IMR-90 (cell line): ENCODE measurements around the gene DNAJC6. TPM values are rescaled to one million over a fixed set of nuclear protein-coding genes. Genes with fewer than 3 reads are reported as not detected.

Source experiments
- ATAC-seq: fragments of 200-7000 bp; cut with Tn5 transposase; 2 replicates; pipeline ENCODE4 v1.9.1; 2020; ENCODE audit warnings: low read depth, mild to moderate bottlenecking, moderate library complexity
- BruUV-seq: library from RNA; stranded (reverse); fragments of 400-500 nt; replicated peaks from 2 replicates; lab custom pipeline; 2021; lab: Mats Ljungman, UMichigan
- CTCF ChIA-PET: fragments of 300-600 bp; formaldehyde crosslinking; extraction: SDS; loops from one replicate; lab custom pipeline; 2021; ENCODE audit warnings: antibody characterized with exemption; lab: Yijun Ruan, JAX
- POLR2A ChIA-PET: fragments of 300-600 bp; sonication (Branson Sonifier 250); formaldehyde crosslinking; loops from one replicate; lab custom pipeline; 2022; ENCODE audit warnings: antibody characterized with exemption; ENCODE audit not compliant: unreplicated experiment; lab: Charles Lee
- DNase-seq: peaks from one replicate; pipeline ENCODE4 v3.0.0; 2013
- H2AFZ ChIP-seq: replicated peaks from 2 replicates; pipeline ENCODE3; 2013; ENCODE audit warnings: low read length, mild to moderate bottlenecking; ENCODE audit not compliant: poor library complexity
- H2AK5ac ChIP-seq: 2 replicates; pipeline ENCODE4 v1.6.1; 2013; ENCODE audit warnings: low read depth, low read length, inconsistent platforms
- H2AK9ac ChIP-seq: replicated peaks from 2 replicates; pipeline ENCODE3; 2013; ENCODE audit warnings: mild to moderate bottlenecking, low read depth, low read length, moderate library complexity; ENCODE audit not compliant: poor library complexity
- H2BK120ac ChIP-seq: 2 replicates; pipeline ENCODE4 v1.6.1; 2013; ENCODE audit warnings: low read depth, low read length, inconsistent platforms
- H2BK15ac ChIP-seq: 3 replicates; pipeline ENCODE4 v1.6.1; 2013; ENCODE audit warnings: low read depth, low read length, inconsistent platforms
- H2BK20ac ChIP-seq: 2 replicates; pipeline ENCODE4 v1.6.1; 2013; ENCODE audit warnings: low read depth, mild to moderate bottlenecking, inconsistent platforms, low read length, moderate library complexity
- H2BK5ac ChIP-seq: 2 replicates; pipeline ENCODE4 v1.6.1; 2013; ENCODE audit warnings: mild to moderate bottlenecking, low read depth, low read length, inconsistent platforms; ENCODE audit not compliant: poor library complexity, severe bottlenecking
- H3K14ac ChIP-seq: replicated peaks from 2 replicates; pipeline ENCODE4 v1.6.1; 2013; ENCODE audit warnings: low read depth, low read length, inconsistent platforms
- H3K18ac ChIP-seq: 2 replicates; pipeline ENCODE4 v1.6.1; 2013; ENCODE audit warnings: low read depth, low read length, control low read depth
- H3K23ac ChIP-seq: 2 replicates; pipeline ENCODE4 v1.6.1; 2013; ENCODE audit warnings: low read depth, low read length, inconsistent platforms
- H3K27ac ChIP-seq: 2 replicates; pipeline ENCODE4 v1.5.1; 2013; ENCODE audit warnings: mild to moderate bottlenecking, control low read depth, low read length; ENCODE audit not compliant: insufficient read depth
- H3K27me3 ChIP-seq: 2 replicates; pipeline ENCODE4 v1.6.1; 2013; ENCODE audit warnings: low read length; ENCODE audit not compliant: control insufficient read depth, insufficient read depth
- H3K36me3 ChIP-seq: 2 replicates; pipeline ENCODE4 v1.6.1; 2013; ENCODE audit warnings: low read length, mixed read lengths; ENCODE audit not compliant: control insufficient read depth, insufficient read depth
- H3K4ac ChIP-seq: 2 replicates; pipeline ENCODE4 v1.6.1; 2013; ENCODE audit warnings: low read depth, low read length, inconsistent platforms
- H3K4me1 ChIP-seq: 2 replicates; pipeline ENCODE4 v1.6.1; 2013; ENCODE audit warnings: low read length, mixed read lengths; ENCODE audit not compliant: control insufficient read depth, insufficient read depth
- H3K4me2 ChIP-seq: 2 replicates; pipeline ENCODE4 v1.6.1; 2013; ENCODE audit warnings: low read depth, mild to moderate bottlenecking, control low read depth, low read length, moderate library complexity
- H3K4me3 ChIP-seq: 2 replicates; pipeline ENCODE4 v1.5.1; 2013; ENCODE audit warnings: low read depth, mild to moderate bottlenecking, control low read depth, low read length, moderate library complexity; ENCODE audit not compliant: insufficient read depth
- H3K56ac ChIP-seq: 2 replicates; pipeline ENCODE4 v1.6.1; 2013; ENCODE audit warnings: low read length, inconsistent platforms; ENCODE audit not compliant: insufficient read depth; ENCODE audit errors: extremely low read depth
- H3K79me1 ChIP-seq, 2 experiments: 2 replicates each; pipeline ENCODE4 v1.6.1; 2013; ENCODE audit warnings: low read length in 2 of 2, inconsistent platforms in 1 of 2, low read depth in 1 of 2
- H3K9ac ChIP-seq: 2 replicates; pipeline ENCODE4 v1.6.1; 2013; ENCODE audit warnings: low read depth, low read length, control low read depth
- H3K9me1 ChIP-seq: 2 replicates; pipeline ENCODE4 v1.6.1; 2013; ENCODE audit warnings: low read length, inconsistent platforms; ENCODE audit not compliant: insufficient read depth
- H3K9me3 ChIP-seq: 2 replicates; pipeline ENCODE4 v1.6.1; 2013; ENCODE audit warnings: low read length; ENCODE audit not compliant: control insufficient read depth, insufficient read depth
- H4K20me1 ChIP-seq: 2 replicates; pipeline ENCODE4 v1.6.1; 2013; ENCODE audit warnings: low read length, inconsistent platforms; ENCODE audit not compliant: insufficient read depth
- H4K5ac ChIP-seq: 2 replicates; pipeline ENCODE4 v1.6.1; 2013; ENCODE audit warnings: mild to moderate bottlenecking, low read depth, low read length, control low read depth
- H4K8ac ChIP-seq, 2 experiments: 2 replicates each; pipeline ENCODE4 v1.6.1; 2013; ENCODE audit warnings: low read depth in 2 of 2, low read length in 2 of 2, control low read depth in 1 of 2, inconsistent platforms in 1 of 2
- H4K91ac ChIP-seq: 2 replicates; pipeline ENCODE4 v1.6.1; 2013; ENCODE audit warnings: low read depth, low read length, inconsistent platforms; ENCODE audit not compliant: insufficient read depth
- BHLHE40 ChIP-seq: fragments of 150-350 bp; IDR thresholded peaks from 2 replicates; pipeline ENCODE4 v1.6.1; 2016; ENCODE audit warnings: mild to moderate bottlenecking, low read depth, low read length
- CEBPB ChIP-seq: IDR thresholded peaks from 2 replicates; pipeline ENCODE4 v1.6.1; 2012; ENCODE audit warnings: low read depth, low read length, improper control_type of control experiment
- CHD1 ChIP-seq: IDR thresholded peaks from 2 replicates; pipeline ENCODE4 v1.6.1; 2012; ENCODE audit warnings: low read depth, low read length, improper control_type of control experiment
- FOS ChIP-seq: fragments of 150-350 bp; IDR thresholded peaks from 2 replicates; pipeline ENCODE4 v1.6.1; 2016; ENCODE audit warnings: low read depth, low read length
- MAFK ChIP-seq: IDR thresholded peaks from 2 replicates; pipeline ENCODE4 v1.6.1; 2012; ENCODE audit warnings: low read depth, low read length, improper control_type of control experiment
- MAZ ChIP-seq: IDR thresholded peaks from 2 replicates; pipeline ENCODE4 v1.6.1; 2012; ENCODE audit warnings: low read depth, mild to moderate bottlenecking, low read length, improper control_type of control experiment, moderate library complexity, borderline replicate concordance
- MXI1 ChIP-seq: IDR thresholded peaks from 2 replicates; pipeline ENCODE4 v1.6.1; 2012; ENCODE audit warnings: low read depth, mild to moderate bottlenecking, low read length, moderate library complexity, borderline replicate concordance
- NFE2L2 ChIP-seq: fragments of 150-350 bp; IDR thresholded peaks from 2 replicates; pipeline ENCODE4 v1.6.1; 2016; ENCODE audit warnings: low read depth, mild to moderate bottlenecking, low read length
- POLR2A ChIP-seq: IDR thresholded peaks from 2 replicates; pipeline ENCODE4 v1.6.1; 2012; ENCODE audit warnings: mild to moderate bottlenecking, low read depth, low read length
- RAD21 ChIP-seq: IDR thresholded peaks from 2 replicates; pipeline ENCODE4 v1.6.1; 2012; ENCODE audit warnings: low read length, improper control_type of control experiment
- RCOR1 ChIP-seq: IDR thresholded peaks from 2 replicates; pipeline ENCODE4 v1.6.1; 2012; ENCODE audit warnings: mild to moderate bottlenecking, low read length, improper control_type of control experiment; ENCODE audit not compliant: insufficient replicate concordance
- RFX5 ChIP-seq: IDR thresholded peaks from 2 replicates; pipeline ENCODE4 v1.8.0; 2012; ENCODE audit warnings: low read depth, mild to moderate bottlenecking, low read length, moderate library complexity
- SMC3 ChIP-seq: fragments of 150-350 bp; IDR thresholded peaks from 2 replicates; pipeline ENCODE4 v1.6.1; 2016; ENCODE audit warnings: low read depth, mild to moderate bottlenecking, antibody characterized with exemption, low read length, moderate library complexity
- WGBS, 2 experiments: methylation state at CpG; one replicate each; pipeline versions ENCODE4 v1.1.5 to v1.1.7; 2013; ENCODE audit warnings: missing lambda C conversion rate in 2 of 2; ENCODE audit not compliant: insufficient read length in 1 of 2; ENCODE audit errors: extremely low coverage in 2 of 2; 5-methylcytosine and 5-hydroxymethylcytosine counted together
- dilution Hi-C: fragments of 300-500 bp; cut with HindIII; formaldehyde crosslinking; loops from one replicate; pipeline ENCODE4 v1.14.3; 2018; ENCODE audit warnings: low sequenced_read_pairs; ENCODE audit not compliant: unreplicated experiment
- in situ Hi-C: fragments of 300-500 bp; cut with MboI; formaldehyde crosslinking; loops from 3 replicates; pipeline ENCODE4 v1.14.3; 2019; ENCODE audit warnings: low sequenced_read_pairs, inconsistent platforms, mixed read lengths
- intact Hi-C: fragments of 100-400 bp; cut with micrococcal nuclease; formaldehyde crosslinking; loops from 2 replicates; pipeline ENCODE4 v1.10.0; 2022
- polyA plus RNA-seq, 3 experiments: library from polyadenylated mRNA; depleted of rRNA; stranded (reverse); fragments of >200 nt; gene quantifications; 2 replicates each; pipeline ENCODE4 v1.2.3, GENCODE V29; 2012; ENCODE audit warnings: low replicate concordance in 1 of 3
- total RNA-seq: library from RNA; depleted of rRNA; stranded (reverse); fragments of >200 nt; gene quantifications from 2 replicates; pipeline ENCODE4 v1.2.3, GENCODE V29; 2012
- TF ChIP-seq, protein P1 (sequence below): fragments of 150-350 bp; IDR thresholded peaks from 2 replicates; pipeline ENCODE4 v1.6.1; 2017; ENCODE audit warnings: mild to moderate bottlenecking, antibody characterized with exemption, low read length, low read depth
- TF ChIP-seq, protein P2 (sequence below): fragments of 150-350 bp; IDR thresholded peaks from 2 replicates; pipeline ENCODE4 v1.6.1; 2016; ENCODE audit warnings: low read depth, mild to moderate bottlenecking, low read length, moderate library complexity, borderline replicate concordance
- TF ChIP-seq, protein P3 (sequence below): conservative IDR thresholded peaks from 2 replicates; pipeline ENCODE4 v1.5.1; 2012; ENCODE audit warnings: mild to moderate bottlenecking, low read depth, low read length, improper control_type of control experiment

Gene DNAJC6
- total and polyA plus RNA-seq, 2 of the 4 experiments (the other 2 are of a cell fraction): 0.05 to 0.18 TPM

DNA sequence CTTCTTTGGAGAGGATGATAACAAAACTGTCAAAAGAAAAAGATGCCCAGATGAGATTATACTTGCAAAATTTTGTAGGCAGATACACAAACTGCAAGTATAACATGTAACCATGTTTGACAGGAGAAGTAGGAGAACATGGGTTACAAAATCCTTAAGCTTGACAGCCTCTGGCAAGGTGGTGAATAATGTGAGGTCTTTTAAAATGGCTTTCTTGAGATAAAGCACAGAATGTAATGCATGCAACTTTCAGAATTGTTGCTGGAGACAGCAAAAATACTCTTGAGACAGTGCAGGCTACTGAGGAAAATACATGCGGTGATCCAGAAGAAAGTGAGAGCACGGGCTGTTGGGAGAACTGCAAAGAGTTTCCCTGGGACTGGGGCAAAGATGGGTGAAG, 24.7 kb downstream of the DNAJC6 start:
- H2AK9ac ChIP-seq: no peak overlapping the region
- TF ChIP-seq, protein P1, sequence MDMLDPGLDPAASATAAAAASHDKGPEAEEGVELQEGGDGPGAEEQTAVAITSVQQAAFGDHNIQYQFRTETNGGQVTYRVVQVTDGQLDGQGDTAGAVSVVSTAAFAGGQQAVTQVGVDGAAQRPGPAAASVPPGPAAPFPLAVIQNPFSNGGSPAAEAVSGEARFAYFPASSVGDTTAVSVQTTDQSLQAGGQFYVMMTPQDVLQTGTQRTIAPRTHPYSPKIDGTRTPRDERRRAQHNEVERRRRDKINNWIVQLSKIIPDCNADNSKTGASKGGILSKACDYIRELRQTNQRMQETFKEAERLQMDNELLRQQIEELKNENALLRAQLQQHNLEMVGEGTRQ: no peak
- TF ChIP-seq BHLHE40: no peak
- no peak for TF ChIP-seq POLR2A
- TF ChIP-seq RCOR1: no peak
- TF ChIP-seq MXI1: no peak
- no peak for TF ChIP-seq MAFK
- no peak for TF ChIP-seq FOS
- TF ChIP-seq RFX5: no peak
- no peak for TF ChIP-seq SMC3
- TF ChIP-seq RAD21: no peak
- TF ChIP-seq NFE2L2: no peak
- TF ChIP-seq, protein P2, sequence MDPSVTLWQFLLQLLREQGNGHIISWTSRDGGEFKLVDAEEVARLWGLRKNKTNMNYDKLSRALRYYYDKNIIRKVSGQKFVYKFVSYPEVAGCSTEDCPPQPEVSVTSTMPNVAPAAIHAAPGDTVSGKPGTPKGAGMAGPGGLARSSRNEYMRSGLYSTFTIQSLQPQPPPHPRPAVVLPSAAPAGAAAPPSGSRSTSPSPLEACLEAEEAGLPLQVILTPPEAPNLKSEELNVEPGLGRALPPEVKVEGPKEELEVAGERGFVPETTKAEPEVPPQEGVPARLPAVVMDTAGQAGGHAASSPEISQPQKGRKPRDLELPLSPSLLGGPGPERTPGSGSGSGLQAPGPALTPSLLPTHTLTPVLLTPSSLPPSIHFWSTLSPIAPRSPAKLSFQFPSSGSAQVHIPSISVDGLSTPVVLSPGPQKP: no peak
- TF ChIP-seq CHD1: no peak
- no peak for TF ChIP-seq CEBPB
- TF ChIP-seq, protein P3, sequence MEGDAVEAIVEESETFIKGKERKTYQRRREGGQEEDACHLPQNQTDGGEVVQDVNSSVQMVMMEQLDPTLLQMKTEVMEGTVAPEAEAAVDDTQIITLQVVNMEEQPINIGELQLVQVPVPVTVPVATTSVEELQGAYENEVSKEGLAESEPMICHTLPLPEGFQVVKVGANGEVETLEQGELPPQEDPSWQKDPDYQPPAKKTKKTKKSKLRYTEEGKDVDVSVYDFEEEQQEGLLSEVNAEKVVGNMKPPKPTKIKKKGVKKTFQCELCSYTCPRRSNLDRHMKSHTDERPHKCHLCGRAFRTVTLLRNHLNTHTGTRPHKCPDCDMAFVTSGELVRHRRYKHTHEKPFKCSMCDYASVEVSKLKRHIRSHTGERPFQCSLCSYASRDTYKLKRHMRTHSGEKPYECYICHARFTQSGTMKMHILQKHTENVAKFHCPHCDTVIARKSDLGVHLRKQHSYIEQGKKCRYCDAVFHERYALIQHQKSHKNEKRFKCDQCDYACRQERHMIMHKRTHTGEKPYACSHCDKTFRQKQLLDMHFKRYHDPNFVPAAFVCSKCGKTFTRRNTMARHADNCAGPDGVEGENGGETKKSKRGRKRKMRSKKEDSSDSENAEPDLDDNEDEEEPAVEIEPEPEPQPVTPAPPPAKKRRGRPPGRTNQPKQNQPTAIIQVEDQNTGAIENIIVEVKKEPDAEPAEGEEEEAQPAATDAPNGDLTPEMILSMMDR: no peak
- TF ChIP-seq MAZ: no peak
- DNase-seq (no peak), ATAC-seq (no peak)
- dilution Hi-C loops (no loop called here), in situ Hi-C loops (no loop called here), intact Hi-C loops (no loop called here)
- no TSS peak for BruUV-seq
- no peak overlapping the region for H3K14ac ChIP-seq
- no peak overlapping the region for H3K23ac ChIP-seq
- no peak overlapping the region for H3K4me3 ChIP-seq
- H3K36me3 ChIP-seq: no peaks in the 10 kb centered on the region
- POLR2A ChIA-PET: no interaction called here
- WGBS, 2 experiments: no CpG with 5 or more reads among the region's 2 CpGs
- H4K5ac ChIP-seq: no peak overlapping the region
- H2AK5ac ChIP-seq: no peak overlapping the region
- no peak overlapping the region for H3K4me2 ChIP-seq
- H3K18ac ChIP-seq: no peak overlapping the region
- H3K4ac ChIP-seq: no peak overlapping the region
- H2BK20ac ChIP-seq: no peak overlapping the region
- H2BK120ac ChIP-seq: no peak overlapping the region
- H3K27me3 ChIP-seq: no peaks in the 10 kb centered on the region
- no peak overlapping the region for H2AFZ ChIP-seq
- H3K9me3 ChIP-seq: no peaks in the 10 kb centered on the region
- CTCF ChIA-PET: no interaction called here
- no peak overlapping the region for H2BK15ac ChIP-seq
- no peak overlapping the region for H3K9ac ChIP-seq
- no peaks in the 10 kb centered on the region for H3K4me1 ChIP-seq
- H2BK5ac ChIP-seq: no peak overlapping the region
- no peaks in the 10 kb centered on the region for H3K79me1 ChIP-seq
- H3K27ac ChIP-seq: no peak overlapping the region
- no peak overlapping the region for H4K91ac ChIP-seq
- H4K20me1 ChIP-seq: no peaks in the 10 kb centered on the region
- no peaks in the 10 kb centered on the region for H3K9me1 ChIP-seq
- H3K56ac ChIP-seq: no peak overlapping the region
- no peak overlapping the region for H4K8ac ChIP-seq
